Panc1 (cell line): Measurements from ENCODE around the gene ABCG1.

Source experiments
- CTCF ChIP-seq: fragments of 450-650 bp; IDR thresholded peaks from 2 replicates; pipeline ENCODE4 v1.5.1; 2017; ENCODE audit warnings: mild to moderate bottlenecking
- POLR2AphosphoS5 ChIP-seq: IDR thresholded peaks from 2 replicates; pipeline ENCODE4 v1.6.1; 2012; ENCODE audit warnings: mild to moderate bottlenecking, low read depth, low read length, moderate library complexity

GRCh38 chr21:42194863-42195262 lies 24.1 kb upstream of the ABCG1 start:
- TF ChIP-seq CTCF: no peak
- TF ChIP-seq POLR2AphosphoS5: no peak
